GM20000 (cell line): Measurements from ENCODE around the gene RBM18.

Experiments used
- DNase-seq: peaks from one replicate; pipeline ENCODE4 v3.0.0; 2012; ENCODE audit warnings: low spot score
- CTCF ChIP-seq: IDR thresholded peaks from 2 replicates; pipeline ENCODE4 v1.5.1; 2012; ENCODE audit warnings: mild to moderate bottlenecking, control low read depth; ENCODE audit errors: extremely low read depth, missing control alignments

Gene RBM18

GRCh38 chr9:122297512-122297911 is 32.9 kb upstream of the RBM18 start:
- DNase-seq = no peak
- TF ChIP-seq CTCF = no peak

GRCh38 chr9:122294531-122294930 is 29.9 kb upstream of the RBM18 start:
- no peak for TF ChIP-seq CTCF
- no peak for DNase-seq

- TF ChIP-seq CTCF = no peak
Measured at GRCh38 chr9:122291458-122291857, 26.8 kb upstream of the RBM18 start.

GRCh38 chr9:122287214-122287720 is 22.6 kb upstream of the RBM18 start:
- no peak for TF ChIP-seq CTCF
- DNase-seq = no peak

More at GRCh38 chr9:122291458-122291857, 26.8 kb upstream of the RBM18 start:
- no peak for DNase-seq

- no peak for TF ChIP-seq CTCF
- no peak for DNase-seq
Measured at GRCh38 chr9:122286764-122287163, 22.1 kb upstream of the RBM18 start.

- no peak for DNase-seq
- TF ChIP-seq CTCF = no peak
Measured at GRCh38 chr9:122281368-122281767, 16.7 kb upstream of the RBM18 start.

GRCh38 chr9:122277285-122277897 is 12.8 kb upstream of the RBM18 start:
- no peak for DNase-seq
- no peak for TF ChIP-seq CTCF
